GM12872 (cell line): ENCODE results near the gene TLL2.

Experiments
- TF ChIP-seq, protein P1 (sequence below): IDR thresholded peaks from 3 replicates; pipeline ENCODE4 v1.5.1; 2011; ENCODE audit warnings: low read depth, mild to moderate bottlenecking, low read length, moderate library complexity; ENCODE audit not compliant: insufficient read depth

Gene TLL2

DNA sequence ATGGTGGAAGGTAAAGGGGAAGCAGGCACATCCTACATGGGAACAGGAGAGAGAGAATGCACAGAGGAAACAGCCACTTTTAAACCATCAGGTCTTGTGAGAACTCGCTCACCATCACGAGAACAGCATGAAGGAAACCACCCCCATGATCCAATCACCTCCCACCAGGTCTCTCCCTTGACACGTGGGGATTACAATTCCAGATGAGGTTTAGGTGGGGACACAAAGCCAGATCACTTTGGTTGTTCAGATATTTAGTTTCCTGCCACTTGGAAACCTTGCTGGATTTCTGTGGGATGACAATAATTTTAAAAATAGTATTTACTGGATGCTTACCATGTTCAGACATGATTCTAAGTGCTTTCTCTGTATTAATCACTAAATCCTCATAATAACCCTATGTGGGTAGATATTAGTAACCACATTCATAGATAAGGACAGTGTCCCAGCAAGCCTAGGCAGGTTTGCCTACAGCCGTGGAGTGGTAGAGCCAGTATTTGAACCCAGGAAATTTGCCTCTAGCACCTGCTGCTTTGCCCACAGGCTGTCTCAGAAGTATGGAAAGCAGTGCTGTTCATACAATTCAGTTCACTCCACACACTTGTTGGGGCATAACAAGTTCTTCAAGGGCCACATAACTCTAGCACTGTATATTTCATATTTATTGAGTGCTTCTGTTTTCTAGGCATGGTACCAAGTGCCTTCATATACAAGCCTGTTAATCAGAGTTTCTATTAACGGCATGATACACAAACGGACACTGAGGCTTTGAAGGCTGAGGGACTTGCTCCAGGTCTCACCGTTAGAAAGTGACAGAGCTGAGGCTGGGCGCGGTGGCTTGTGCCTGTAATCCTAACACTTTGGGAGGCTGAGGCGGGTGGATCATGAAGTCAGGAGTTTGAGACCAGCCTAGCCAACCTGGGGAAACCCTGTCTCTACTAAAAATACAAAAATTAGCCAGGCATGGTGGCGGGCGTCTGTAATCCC lies 8.3 kb downstream of the TLL2 start:
- TF ChIP-seq, protein P1, sequence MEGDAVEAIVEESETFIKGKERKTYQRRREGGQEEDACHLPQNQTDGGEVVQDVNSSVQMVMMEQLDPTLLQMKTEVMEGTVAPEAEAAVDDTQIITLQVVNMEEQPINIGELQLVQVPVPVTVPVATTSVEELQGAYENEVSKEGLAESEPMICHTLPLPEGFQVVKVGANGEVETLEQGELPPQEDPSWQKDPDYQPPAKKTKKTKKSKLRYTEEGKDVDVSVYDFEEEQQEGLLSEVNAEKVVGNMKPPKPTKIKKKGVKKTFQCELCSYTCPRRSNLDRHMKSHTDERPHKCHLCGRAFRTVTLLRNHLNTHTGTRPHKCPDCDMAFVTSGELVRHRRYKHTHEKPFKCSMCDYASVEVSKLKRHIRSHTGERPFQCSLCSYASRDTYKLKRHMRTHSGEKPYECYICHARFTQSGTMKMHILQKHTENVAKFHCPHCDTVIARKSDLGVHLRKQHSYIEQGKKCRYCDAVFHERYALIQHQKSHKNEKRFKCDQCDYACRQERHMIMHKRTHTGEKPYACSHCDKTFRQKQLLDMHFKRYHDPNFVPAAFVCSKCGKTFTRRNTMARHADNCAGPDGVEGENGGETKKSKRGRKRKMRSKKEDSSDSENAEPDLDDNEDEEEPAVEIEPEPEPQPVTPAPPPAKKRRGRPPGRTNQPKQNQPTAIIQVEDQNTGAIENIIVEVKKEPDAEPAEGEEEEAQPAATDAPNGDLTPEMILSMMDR, result no peak

DNA sequence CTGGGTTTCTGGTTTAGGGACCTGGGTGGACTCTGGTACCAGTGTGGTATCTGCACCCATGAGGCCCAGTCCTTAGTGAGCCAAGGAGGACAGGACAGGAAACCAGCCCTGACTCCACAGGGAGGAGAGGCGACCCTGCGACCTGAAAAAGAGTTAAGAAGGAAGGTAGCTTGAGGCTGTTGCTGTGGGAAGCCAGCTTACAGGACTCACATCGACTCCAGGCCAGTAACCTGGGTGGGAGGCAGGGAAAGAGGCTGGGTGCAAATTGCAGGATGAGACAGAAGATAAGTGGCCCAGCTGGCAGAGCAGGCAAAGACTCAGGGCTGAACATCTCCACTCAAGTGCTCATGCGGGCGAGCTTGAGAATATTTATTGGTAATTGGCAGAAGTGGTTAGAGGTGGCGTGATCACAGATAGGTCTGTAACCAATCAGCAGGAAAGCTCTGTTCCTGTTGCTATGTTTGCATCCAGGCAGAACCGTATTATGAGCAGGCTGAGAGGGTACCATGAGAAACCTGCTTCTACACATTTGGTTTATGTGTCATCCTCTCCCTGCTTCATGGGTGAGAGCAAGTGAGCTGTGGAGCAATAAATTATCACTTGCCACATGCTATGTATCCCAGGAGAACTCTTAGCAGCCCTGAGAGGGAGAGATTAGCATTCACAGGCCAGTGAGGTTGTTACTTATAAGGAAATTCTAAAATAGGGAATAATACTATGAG lies 11.0 kb downstream of the TLL2 start:
- TF ChIP-seq, protein P1, result no peak

DNA sequence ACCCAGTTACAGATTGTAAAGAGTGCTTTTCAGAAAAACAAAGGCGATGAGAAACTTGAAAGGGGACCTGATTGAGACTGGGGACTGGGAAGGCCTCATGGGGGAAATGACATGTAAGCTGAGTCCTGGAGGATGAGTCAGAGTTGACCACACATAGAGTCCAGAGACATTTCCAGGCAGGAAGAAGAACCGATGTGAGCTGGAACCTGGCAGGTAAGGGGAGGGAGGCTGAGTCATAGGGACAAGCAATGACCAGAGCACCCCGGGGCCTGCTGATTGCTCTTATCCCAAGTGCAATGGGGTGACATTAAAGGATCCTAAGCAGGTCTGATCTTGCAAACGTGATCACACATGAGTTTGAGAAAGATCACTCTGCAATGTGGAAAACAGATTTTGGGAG lies 11.7 kb downstream of the TLL2 start:
- TF ChIP-seq, protein P1, result no peak

DNA sequence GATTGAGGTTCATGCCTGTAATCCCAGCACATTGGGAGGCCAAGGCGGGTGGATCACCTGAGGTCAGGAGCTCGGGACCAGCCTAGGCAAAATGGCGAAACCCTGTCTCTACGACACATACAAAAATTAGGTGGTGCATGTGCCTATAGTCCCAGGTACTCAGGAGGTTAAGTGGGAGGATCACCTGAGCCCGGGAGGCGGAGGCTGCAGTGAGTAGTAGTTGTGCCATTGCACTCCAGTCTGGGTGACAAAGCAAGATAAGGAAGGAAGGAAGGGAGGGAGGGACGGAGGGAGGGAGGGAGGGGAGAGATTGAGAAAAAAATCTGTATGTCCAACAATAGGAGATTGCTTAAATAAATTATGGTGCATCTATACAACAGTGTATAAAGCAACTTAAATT lies 13.2 kb downstream of the TLL2 start:
- TF ChIP-seq, protein P1, result no peak

DNA sequence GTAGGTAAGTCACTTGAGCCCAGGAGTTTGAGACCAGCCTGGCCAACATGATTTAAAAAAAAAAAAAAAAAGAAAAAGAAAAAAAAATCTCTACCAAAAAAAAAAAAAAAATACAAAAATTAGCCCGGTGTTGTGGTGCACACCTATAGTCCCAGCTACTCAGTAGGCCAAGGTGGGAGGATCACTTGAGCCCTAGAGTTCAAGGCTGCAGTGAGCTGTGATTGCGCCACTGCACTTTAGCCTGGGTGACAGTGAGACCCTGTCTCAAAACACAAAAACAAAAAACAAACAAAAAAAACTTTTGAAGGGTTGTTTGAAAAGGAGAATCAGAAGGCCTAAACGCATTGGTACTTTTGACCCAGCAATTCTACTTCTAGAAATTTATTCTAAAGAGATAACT lies 13.7 kb downstream of the TLL2 start:
- TF ChIP-seq, protein P1, result no peak

DNA sequence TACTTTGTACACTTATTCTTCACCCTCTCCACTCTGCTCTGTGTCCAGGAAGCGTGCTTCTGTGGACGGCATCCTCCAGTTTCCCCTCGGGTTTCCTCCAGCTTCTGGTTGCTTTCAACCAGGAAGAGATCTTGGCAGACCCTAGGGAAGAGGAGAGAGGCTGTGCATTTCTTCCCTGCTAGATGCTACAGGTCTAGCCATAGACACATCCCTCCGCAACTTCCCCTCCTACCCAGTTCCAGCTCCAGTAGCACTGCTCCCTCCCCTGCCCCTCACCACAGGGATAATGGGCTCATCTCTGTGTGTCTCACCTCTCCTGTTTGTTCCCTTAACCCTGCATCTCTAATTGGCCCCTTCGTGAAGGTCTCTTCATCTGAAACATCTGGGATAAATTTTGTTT lies 16.3 kb downstream of the TLL2 start:
- TF ChIP-seq, protein P1, result no peak

DNA sequence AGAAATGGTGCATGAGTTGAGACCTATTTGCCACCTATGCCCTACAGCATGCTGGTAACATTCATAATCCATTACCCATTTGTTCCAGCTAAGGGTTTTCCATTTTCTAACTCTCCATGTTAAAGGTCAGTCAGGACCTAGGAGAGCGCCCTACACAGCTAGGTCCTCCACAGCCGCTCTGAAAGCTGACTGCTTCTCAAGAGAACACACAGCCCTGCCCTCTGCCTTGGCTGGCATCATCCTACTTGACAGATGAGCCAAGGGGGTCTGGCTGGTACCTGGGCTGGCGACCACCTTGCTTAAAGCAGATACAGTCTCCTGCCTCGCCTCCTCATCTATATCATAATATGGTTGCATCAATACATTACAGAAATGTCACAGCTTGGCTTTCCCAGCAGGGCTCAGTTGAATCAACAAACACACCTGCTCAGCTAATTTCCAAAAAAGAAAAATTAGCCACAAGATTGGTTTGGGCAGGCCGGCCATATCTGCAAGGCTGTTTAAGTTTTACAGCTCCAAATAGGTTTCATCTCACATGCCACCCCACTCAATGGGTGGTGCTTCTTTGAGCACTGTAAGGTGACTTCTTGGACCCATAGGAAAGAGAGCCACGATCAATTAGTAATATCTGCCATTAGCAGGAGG lies 17.3 kb downstream of the TLL2 start:
- TF ChIP-seq, protein P1, result no peak
